Mammary epithelial cell (primary cell): ENCODE results near the gene EFNA5.

ENCODE experiments used
- EZH2 ChIP-seq: IDR thresholded peaks from 2 replicates; pipeline ENCODE4 v1.6.1; 2012; ENCODE audit warnings: low read length, inconsistent platforms, borderline replicate concordance
- TF ChIP-seq, protein P1 (sequence below), 2 donors: IDR thresholded peaks in 1 of 2; conservative IDR thresholded peaks in 1 of 2; 2 replicates each; pipeline ENCODE4 v1.5.1; 2011 to 2012; ENCODE audit warnings: inconsistent platforms in 2 of 2, low read length in 2 of 2, mild to moderate bottlenecking in 2 of 2, control low read depth in 1 of 2, low read depth in 1 of 2; ENCODE audit not compliant: insufficient read depth in 1 of 2; ENCODE audit errors: extremely low read depth in 1 of 2

DNA sequence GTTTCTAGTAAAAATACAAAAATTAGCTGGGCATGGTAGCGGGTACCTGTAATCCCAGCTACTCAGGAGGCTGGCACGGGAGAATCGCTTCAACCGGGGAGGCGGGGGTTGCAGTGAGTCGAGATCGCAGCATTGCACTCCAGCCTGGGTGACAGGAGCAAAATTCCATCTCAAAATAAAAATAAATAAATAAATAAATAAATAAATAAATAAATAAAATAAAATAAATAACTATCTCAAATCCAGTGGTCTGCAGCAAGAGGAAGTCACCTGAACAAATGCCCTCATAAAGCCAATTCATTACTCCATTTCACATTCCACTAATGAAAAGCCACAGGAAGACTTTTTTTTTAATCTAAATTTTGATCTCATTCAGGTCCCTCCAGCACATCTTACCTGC, 114.2 kb downstream of the EFNA5 start:
- TF ChIP-seq, protein P1, sequence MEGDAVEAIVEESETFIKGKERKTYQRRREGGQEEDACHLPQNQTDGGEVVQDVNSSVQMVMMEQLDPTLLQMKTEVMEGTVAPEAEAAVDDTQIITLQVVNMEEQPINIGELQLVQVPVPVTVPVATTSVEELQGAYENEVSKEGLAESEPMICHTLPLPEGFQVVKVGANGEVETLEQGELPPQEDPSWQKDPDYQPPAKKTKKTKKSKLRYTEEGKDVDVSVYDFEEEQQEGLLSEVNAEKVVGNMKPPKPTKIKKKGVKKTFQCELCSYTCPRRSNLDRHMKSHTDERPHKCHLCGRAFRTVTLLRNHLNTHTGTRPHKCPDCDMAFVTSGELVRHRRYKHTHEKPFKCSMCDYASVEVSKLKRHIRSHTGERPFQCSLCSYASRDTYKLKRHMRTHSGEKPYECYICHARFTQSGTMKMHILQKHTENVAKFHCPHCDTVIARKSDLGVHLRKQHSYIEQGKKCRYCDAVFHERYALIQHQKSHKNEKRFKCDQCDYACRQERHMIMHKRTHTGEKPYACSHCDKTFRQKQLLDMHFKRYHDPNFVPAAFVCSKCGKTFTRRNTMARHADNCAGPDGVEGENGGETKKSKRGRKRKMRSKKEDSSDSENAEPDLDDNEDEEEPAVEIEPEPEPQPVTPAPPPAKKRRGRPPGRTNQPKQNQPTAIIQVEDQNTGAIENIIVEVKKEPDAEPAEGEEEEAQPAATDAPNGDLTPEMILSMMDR (conservative IDR thresholded peaks at IDR 0.05 in 1 of 2, IDR thresholded peaks at IDR 0.05 in 1 of 2; ENCODE audit: extremely low read depth in 1 of 2, insufficient read depth in 1 of 2, low read depth in 1 of 2, low read length in 2 of 2) = no peak
- no peak for TF ChIP-seq EZH2
